ENCODE measurements around the gene ARHGEF10L.

The ARHGEF10L gene

DNA sequence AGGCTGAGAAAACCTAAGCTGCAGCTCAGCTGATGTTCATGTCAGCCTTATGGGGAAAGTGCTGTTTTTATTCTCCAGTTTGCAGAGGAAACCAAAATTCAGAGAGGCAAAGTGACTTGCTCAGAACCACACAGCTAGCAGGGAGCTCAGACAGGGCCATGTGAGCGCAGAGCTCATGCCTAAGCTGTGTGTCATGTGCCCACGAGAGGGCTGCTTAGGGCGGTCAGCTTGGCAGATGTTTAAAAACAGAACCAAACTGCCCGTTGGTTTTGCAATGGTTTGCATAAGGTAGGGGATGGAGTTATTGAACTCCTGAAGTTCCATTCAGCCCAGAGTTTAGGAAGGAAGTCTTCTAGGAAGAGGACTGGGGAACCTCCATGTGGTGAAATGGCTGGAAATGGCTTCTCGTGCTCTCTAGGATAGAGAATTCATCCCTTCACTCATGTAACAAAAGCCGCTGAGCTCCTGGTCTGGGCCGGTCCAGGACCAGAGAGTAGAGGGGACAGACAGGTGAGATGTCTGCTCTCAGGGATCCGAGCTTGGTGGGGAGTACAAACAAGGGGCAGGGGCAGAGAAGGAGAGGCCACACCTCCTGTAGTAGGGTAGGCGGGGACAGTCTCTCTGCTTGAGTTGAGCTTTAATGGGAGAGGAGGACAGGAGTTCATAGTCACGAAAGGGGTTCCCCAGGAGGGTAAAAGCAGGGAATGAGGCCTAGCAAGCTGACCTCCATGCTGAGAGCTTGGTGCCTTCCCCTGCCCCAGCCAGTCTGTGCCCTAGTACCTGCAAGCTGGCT, 46.9 kb downstream of the ARHGEF10L start:
- DNase-seq (ENCODE audit: insufficient read length, low spot score) (no peak), FAIRE-seq (no peak)
- TF ChIP-seq POLR2AphosphoS5 (IDR thresholded peaks at IDR 0.05; ENCODE audit: low read depth, low read length) (no peak), TAF1 (IDR thresholded peaks at IDR 0.05; ENCODE audit: low read depth, low read length) (no peak), SPI1 (IDR thresholded peaks at IDR 0.05; ENCODE audit: low read depth, low read length) (no peak), POU2F2 (IDR thresholded peaks at IDR 0.05; ENCODE audit: low read depth, low read length) (no peak), PAX5 (IDR thresholded peaks at IDR 0.05; ENCODE audit: insufficient read depth, low read length, severe bottlenecking) (no peak), POLR2A (IDR thresholded peaks at IDR 0.05; ENCODE audit: low read depth, low read length) (no peak)

- DNase-seq (ENCODE audit: insufficient read length, low spot score) (no peak), FAIRE-seq (no peak)
- TF ChIP-seq POLR2A (IDR thresholded peaks at IDR 0.05; ENCODE audit: low read depth, low read length) (no peak), POU2F2 (IDR thresholded peaks at IDR 0.05; ENCODE audit: low read depth, low read length) (no peak), POLR2AphosphoS5 (IDR thresholded peaks at IDR 0.05; ENCODE audit: low read depth, low read length) (no peak)
These were observed 48.2 kb downstream of the ARHGEF10L start for GRCh38 chr1:17587693-17588047.

DNA sequence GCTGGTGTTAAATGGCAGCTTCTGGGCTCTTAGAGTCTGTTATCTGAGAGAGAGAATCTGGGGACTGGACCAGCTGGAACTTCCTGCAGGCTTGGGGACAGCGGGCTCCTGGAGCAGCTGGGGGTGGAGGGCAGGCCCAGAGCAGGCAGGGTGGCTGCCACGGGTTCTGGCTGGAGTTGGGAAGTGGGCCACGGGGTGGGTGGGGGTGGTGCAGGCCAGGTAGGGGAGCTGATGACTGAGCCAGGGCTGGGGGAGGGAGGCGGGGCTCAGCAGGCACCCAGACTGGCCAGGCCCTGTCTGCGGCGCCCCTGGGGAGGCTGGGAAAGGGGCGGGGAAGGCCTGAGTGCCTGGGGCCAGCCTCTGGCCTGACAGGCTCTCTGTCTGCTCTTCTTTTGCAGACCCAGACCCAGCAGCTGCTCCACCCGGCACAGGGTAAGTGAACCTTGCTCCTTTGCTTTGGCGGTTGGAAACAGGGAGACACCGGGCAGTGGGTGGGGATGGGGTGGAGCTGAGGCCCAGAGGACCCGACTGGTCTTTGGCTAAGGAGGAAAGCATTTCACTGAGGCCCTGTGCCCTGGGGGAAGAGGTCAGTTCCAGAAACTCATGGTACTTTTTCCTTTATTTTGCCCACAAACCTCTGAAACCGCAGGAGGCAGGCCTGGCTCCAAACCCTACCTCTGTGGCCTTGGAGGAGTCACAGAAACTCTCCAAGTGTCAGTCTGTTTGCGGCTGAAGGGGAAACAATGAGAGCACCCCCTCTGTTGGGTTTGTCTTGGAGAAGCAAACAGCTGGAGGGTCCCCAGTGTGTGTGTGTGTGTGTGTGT, 48.8 kb downstream of the ARHGEF10L start:
- no peak for DNase-seq (ENCODE audit: insufficient read length, low spot score)
- no peak for FAIRE-seq
- no peak for TF ChIP-seq POLR2A (IDR thresholded peaks at IDR 0.05; ENCODE audit: low read depth, low read length)
- no peak for TF ChIP-seq TAF1 (IDR thresholded peaks at IDR 0.05; ENCODE audit: low read depth, low read length)
- TF ChIP-seq SPI1 (IDR thresholded peaks at IDR 0.05; ENCODE audit: low read depth, low read length) = no peak
- no peak for TF ChIP-seq PAX5 (IDR thresholded peaks at IDR 0.05; ENCODE audit: insufficient read depth, low read length, severe bottlenecking)
- no peak for TF ChIP-seq POU2F2 (IDR thresholded peaks at IDR 0.05; ENCODE audit: low read depth, low read length)
- TF ChIP-seq POLR2AphosphoS5 (IDR thresholded peaks at IDR 0.05; ENCODE audit: low read depth, low read length) = no peak

DNA sequence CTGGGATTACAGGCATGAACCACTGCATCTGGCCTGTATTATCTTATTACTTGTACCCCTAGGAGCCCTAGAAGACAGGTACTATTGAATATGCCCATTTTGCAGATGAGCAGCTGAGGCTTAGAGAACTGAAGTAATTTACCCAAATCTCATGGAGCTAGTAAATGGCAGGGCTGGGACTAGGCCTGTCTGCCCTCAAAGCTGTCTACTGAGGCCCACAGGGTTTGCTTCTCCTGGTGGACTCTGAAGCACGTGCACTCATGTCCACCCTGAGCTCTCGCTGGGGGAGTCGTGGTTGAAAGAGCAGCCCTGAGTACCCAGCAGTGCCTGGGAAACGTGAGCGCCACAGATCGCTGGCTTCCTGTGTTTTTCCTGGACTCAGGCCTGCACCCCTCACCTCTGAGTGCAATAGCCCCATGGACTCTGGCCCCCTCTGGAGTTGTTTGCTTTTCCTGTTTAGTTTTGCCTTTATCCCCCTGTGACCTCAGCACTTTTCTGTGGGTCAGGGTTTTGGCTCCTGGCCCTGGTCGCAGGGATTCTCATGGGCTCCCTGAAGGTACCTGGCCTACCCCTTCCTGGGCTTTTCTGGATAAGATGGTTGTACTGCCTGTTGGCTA, 52.4 kb downstream of the ARHGEF10L start:
- FAIRE-seq = no peak
- DNase-seq (ENCODE audit: insufficient read length, low spot score) = no peak

DNA sequence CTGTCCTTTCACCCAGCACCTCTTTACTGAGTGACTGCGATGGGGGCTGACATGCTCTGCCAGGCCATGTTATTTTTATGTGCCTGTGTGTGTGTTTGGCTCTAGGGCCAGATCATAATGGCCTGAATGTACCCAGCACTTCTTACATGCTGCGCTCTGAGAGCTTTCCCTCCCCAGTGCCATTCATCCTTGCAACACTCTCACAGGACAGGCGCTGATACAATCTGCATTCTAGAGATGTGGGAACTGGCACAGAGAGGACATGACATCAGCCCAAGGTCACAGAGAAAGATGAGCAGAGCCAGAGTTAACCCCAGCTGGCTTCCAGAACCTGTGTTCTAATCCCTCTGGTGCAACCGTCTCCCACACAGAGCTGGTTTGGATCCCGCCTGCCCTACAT, 54.5 kb downstream of the ARHGEF10L start:
- TF ChIP-seq TAF1 (IDR thresholded peaks at IDR 0.05; ENCODE audit: low read depth, low read length) (no peak), SPI1 (IDR thresholded peaks at IDR 0.05; ENCODE audit: low read depth, low read length) (no peak), POLR2AphosphoS5 (IDR thresholded peaks at IDR 0.05; ENCODE audit: low read depth, low read length) (no peak), POLR2A (IDR thresholded peaks at IDR 0.05; ENCODE audit: low read depth, low read length) (no peak), POU2F2 (IDR thresholded peaks at IDR 0.05; ENCODE audit: low read depth, low read length) (no peak), PAX5 (IDR thresholded peaks at IDR 0.05; ENCODE audit: insufficient read depth, low read length, severe bottlenecking) (no peak)
- FAIRE-seq (no peak), DNase-seq (ENCODE audit: insufficient read length, low spot score) (no peak)

More for the DNA sequence above, 52.4 kb downstream of the ARHGEF10L start:
- no peak for TF ChIP-seq TAF1 (IDR thresholded peaks at IDR 0.05; ENCODE audit: low read depth, low read length)
- no peak for TF ChIP-seq PAX5 (IDR thresholded peaks at IDR 0.05; ENCODE audit: insufficient read depth, low read length, severe bottlenecking)
- TF ChIP-seq POLR2A (IDR thresholded peaks at IDR 0.05; ENCODE audit: low read depth, low read length) = no peak
- TF ChIP-seq POU2F2 (IDR thresholded peaks at IDR 0.05; ENCODE audit: low read depth, low read length) = no peak
- no peak for TF ChIP-seq POLR2AphosphoS5 (IDR thresholded peaks at IDR 0.05; ENCODE audit: low read depth, low read length)
- TF ChIP-seq SPI1 (IDR thresholded peaks at IDR 0.05; ENCODE audit: low read depth, low read length) = no peak

DNA sequence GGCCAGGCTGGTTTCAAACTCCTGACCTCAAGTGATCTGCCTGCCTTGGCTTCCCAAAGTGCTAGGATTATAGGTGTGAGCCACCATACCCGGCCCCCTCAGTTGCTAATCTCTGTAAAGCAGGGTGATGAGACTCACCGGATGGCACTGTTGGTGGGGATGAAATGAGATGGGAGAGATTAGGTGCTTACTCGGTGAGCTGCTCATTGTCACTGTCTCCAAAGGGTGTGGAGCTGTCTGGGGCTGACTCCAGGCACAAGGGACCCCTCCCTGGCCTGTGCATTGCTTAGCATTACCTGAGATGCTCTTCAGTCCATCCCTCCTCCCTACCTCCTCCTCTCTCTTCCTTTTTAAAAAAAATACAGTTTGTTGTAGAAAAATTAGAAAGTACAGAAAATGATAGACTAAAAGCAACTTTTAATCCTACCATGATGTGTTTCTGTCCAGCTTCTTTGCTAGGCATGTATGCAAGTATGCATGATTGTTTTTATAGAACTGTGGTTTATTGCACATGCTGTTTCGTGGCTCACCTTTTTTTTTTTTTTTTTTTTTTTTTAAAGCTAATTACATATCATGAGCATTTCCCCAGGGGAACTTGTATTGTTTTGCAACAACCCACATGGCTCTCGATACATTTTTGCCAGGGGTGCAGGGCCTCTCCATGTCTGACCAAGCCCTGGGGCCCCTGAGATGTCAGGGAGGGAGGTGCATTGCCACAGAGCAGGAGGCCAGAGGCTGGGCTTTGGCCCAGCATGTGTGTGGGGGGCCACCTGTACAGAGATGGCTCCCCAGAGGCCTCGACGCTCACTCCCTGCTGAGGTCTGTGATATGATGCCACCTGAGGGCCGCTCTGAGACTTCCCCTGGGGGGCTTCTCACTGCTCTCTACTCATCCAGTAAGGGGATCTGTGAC, 55.4 kb downstream of the ARHGEF10L start:
- TF ChIP-seq POLR2AphosphoS5 (IDR thresholded peaks at IDR 0.05; ENCODE audit: low read depth, low read length) (no peak), TAF1 (IDR thresholded peaks at IDR 0.05; ENCODE audit: low read depth, low read length) (no peak), POU2F2 (IDR thresholded peaks at IDR 0.05; ENCODE audit: low read depth, low read length) (no peak), SPI1 (IDR thresholded peaks at IDR 0.05; ENCODE audit: low read depth, low read length) (no peak), POLR2A (IDR thresholded peaks at IDR 0.05; ENCODE audit: low read depth, low read length) (no peak), PAX5 (IDR thresholded peaks at IDR 0.05; ENCODE audit: insufficient read depth, low read length, severe bottlenecking) (no peak)
- DNase-seq (ENCODE audit: insufficient read length, low spot score) = no peak
- FAIRE-seq = no peak

- DNase-seq (ENCODE audit: insufficient read length, low spot score) (no peak), FAIRE-seq (no peak)
- no peak for TF ChIP-seq POU2F2 (IDR thresholded peaks at IDR 0.05; ENCODE audit: low read depth, low read length)
- TF ChIP-seq TAF1 (IDR thresholded peaks at IDR 0.05; ENCODE audit: low read depth, low read length) = no peak
- no peak for TF ChIP-seq POLR2AphosphoS5 (IDR thresholded peaks at IDR 0.05; ENCODE audit: low read depth, low read length)
- TF ChIP-seq POLR2A (IDR thresholded peaks at IDR 0.05; ENCODE audit: low read depth, low read length) = no peak
- no peak for TF ChIP-seq SPI1 (IDR thresholded peaks at IDR 0.05; ENCODE audit: low read depth, low read length)
- no peak for TF ChIP-seq PAX5 (IDR thresholded peaks at IDR 0.05; ENCODE audit: insufficient read depth, low read length, severe bottlenecking)
These were observed 56.1 kb downstream of the ARHGEF10L start for GRCh38 chr1:17595602-17595925.

DNA sequence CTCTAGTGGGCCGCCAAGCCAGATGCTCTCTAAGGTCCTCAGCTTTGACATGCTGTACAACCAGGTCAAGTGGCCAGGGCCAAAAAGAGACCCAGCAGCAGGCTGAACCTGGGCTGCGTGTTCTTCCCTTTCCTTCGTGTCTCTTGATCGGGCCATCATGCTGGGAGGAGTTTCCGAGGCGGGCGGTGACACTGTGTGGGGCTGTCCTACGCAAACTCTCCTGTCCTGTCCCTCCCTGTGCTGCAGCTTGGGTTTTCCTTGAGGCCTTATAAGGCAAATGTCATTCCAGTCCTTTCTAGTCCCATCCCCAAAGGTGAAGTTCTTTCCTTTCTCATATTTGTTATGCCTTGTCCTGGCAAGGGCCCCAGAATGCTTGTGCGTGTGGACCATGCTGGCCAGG, 56.7 kb downstream of the ARHGEF10L start:
- DNase-seq (ENCODE audit: insufficient read length, low spot score) = no peak
- no peak for FAIRE-seq
- no peak for TF ChIP-seq PAX5 (IDR thresholded peaks at IDR 0.05; ENCODE audit: insufficient read depth, low read length, severe bottlenecking)
- TF ChIP-seq POLR2AphosphoS5 (IDR thresholded peaks at IDR 0.05; ENCODE audit: low read depth, low read length) = no peak
- no peak for TF ChIP-seq POLR2A (IDR thresholded peaks at IDR 0.05; ENCODE audit: low read depth, low read length)
- no peak for TF ChIP-seq POU2F2 (IDR thresholded peaks at IDR 0.05; ENCODE audit: low read depth, low read length)
- TF ChIP-seq TAF1 (IDR thresholded peaks at IDR 0.05; ENCODE audit: low read depth, low read length) = no peak
- no peak for TF ChIP-seq SPI1 (IDR thresholded peaks at IDR 0.05; ENCODE audit: low read depth, low read length)
